HL-60 (cell line): ENCODE data around the gene SAMD14.

Source experiments
- DNase-seq, 2 experiments: peaks; one replicate each; pipeline ENCODE4 v3.0.0-alpha.2; 2010 to 2020; ENCODE audit warnings: low read depth in 1 of 2, low spot score in 1 of 2
- H3K27ac ChIP-seq: fragments of 250-450 bp; sonication (Bioruptor Pico); replicated peaks from 2 replicates; pipeline ENCODE4 v1.5.1; 2020; ENCODE audit warnings: mild to moderate bottlenecking, moderate library complexity
- H3K27me3 ChIP-seq: fragments of 250-450 bp; sonication (Bioruptor Pico); 2 replicates; pipeline ENCODE4 v1.5.1; 2021; ENCODE audit warnings: mild to moderate bottlenecking, moderate library complexity; ENCODE audit not compliant: insufficient read depth, poor library complexity, severe bottlenecking
- H3K4me3 ChIP-seq: replicated peaks from 2 replicates; pipeline ENCODE4 v1.5.1; 2011; ENCODE audit warnings: mild to moderate bottlenecking, control low read depth, low read length; ENCODE audit not compliant: insufficient read depth
- CTCF ChIP-seq: IDR thresholded peaks from one replicate; pipeline ENCODE4 v1.5.1; 2011; ENCODE audit warnings: low read length, control low read depth, inconsistent platforms; ENCODE audit not compliant: insufficient read depth
- GABPA ChIP-seq: IDR thresholded peaks from 2 replicates; pipeline ENCODE4 v1.6.1; 2012; ENCODE audit warnings: low read depth
- POLR2AphosphoS5 ChIP-seq: IDR thresholded peaks from 2 replicates; pipeline ENCODE4 v1.6.1; 2012; ENCODE audit warnings: low read depth
- REST ChIP-seq: IDR thresholded peaks from 2 replicates; pipeline ENCODE4 v1.6.1; 2012; ENCODE audit warnings: low read depth; ENCODE audit not compliant: insufficient replicate concordance
- SPI1 ChIP-seq: IDR thresholded peaks from 2 replicates; pipeline ENCODE4 v1.6.1; 2012; ENCODE audit warnings: low read depth, mild to moderate bottlenecking, borderline replicate concordance

The SAMD14 gene

DNA sequence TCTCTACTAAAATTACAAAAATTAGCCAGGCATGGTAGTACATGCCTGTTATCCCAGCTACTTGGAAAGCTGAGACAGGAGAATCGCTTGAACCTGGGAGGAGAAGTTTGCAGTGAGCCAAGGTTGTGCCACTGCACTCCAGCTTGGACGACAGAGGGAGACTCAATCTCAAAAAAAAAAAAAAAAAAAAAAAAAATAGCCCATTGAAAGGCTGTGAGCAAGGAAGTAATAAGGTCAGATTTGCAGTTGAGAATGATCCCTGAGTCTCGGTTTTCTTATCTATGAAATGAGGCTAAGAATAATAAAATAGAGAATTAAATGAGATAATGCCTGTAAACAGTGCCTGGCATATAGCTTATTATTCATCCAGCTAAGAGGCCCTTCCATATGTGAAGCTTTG is 36.2 kb downstream of the SAMD14 start:
- Histone ChIP-seq H3K27ac (no peak overlapping the region), H3K27me3 (peaks cover 33% of the 10 kb centered on the region), H3K4me3 (no peak overlapping the region)
- TF ChIP-seq CTCF (no peak), SPI1 (no peak), REST (no peak), POLR2AphosphoS5 (no peak), GABPA (no peak)
- DNase-seq: no peak

- Histone ChIP-seq H3K27ac (no peak overlapping the region), H3K27me3 (peaks cover 33% of the 10 kb centered on the region), H3K4me3 (no peak overlapping the region)
- TF ChIP-seq REST: no peak
- TF ChIP-seq POLR2AphosphoS5: no peak
- TF ChIP-seq SPI1: no peak
- TF ChIP-seq CTCF: no peak
- TF ChIP-seq GABPA: no peak
- no peak for DNase-seq
Measured at GRCh38 chr17:50093246-50093645, 36.7 kb downstream of the SAMD14 start.

DNA sequence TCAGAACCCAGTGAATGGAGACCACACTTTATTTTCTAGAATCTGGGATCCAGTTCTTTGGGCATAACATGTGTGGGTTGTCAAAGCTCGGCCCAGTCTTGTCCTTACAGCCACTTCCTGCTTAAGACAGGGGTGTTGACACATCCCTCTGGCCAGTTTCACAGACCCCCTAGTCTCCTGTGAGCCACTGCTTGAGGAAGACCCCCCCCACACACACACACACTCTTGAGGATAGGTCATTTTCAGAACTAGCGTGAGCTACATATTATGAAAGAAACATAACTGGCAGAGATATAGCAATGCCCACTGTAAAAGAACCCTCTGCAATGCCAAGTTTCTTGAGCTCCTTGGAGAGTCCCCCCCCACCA is 38.1 kb downstream of the SAMD14 start:
- Histone ChIP-seq H3K4me3 (no peak overlapping the region), H3K27ac (no peak overlapping the region), H3K27me3 (peaks cover 33% of the 10 kb centered on the region)
- TF ChIP-seq REST (no peak), GABPA (no peak)
- DNase-seq: no peak
